ENCODE results near the gene CDC73. TPM values are rescaled to one million over a fixed set of nuclear protein-coding genes. Genes with fewer than 3 reads are reported as not detected.

CDC73 gene
- total and polyA plus RNA-seq, 9 of the 15 experiments (the other 6 are each of a cell fraction or from before 2014, with no cell fraction given) = 19.0 to 61.7 (median 30.1) TPM

DNA sequence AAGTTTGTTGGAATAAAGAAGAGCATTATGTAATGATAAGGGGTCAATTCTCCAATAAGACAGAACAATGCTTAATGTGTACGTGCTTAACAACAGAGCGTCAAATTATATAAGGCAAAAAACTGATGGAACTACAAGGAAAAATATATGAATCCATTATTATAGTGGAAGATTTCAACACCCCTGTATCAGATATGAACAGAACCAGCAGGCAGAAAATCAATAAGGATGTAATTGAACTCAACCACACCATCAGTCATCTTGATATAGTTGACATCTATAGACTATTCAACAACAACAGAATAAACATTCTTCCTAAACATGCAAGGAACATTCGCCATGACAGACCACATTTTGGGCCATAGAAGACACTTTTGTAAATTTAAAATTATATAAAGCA lies 3.6 kb upstream of the CDC73 start (continued):
- TF ChIP-seq, protein P1, sequence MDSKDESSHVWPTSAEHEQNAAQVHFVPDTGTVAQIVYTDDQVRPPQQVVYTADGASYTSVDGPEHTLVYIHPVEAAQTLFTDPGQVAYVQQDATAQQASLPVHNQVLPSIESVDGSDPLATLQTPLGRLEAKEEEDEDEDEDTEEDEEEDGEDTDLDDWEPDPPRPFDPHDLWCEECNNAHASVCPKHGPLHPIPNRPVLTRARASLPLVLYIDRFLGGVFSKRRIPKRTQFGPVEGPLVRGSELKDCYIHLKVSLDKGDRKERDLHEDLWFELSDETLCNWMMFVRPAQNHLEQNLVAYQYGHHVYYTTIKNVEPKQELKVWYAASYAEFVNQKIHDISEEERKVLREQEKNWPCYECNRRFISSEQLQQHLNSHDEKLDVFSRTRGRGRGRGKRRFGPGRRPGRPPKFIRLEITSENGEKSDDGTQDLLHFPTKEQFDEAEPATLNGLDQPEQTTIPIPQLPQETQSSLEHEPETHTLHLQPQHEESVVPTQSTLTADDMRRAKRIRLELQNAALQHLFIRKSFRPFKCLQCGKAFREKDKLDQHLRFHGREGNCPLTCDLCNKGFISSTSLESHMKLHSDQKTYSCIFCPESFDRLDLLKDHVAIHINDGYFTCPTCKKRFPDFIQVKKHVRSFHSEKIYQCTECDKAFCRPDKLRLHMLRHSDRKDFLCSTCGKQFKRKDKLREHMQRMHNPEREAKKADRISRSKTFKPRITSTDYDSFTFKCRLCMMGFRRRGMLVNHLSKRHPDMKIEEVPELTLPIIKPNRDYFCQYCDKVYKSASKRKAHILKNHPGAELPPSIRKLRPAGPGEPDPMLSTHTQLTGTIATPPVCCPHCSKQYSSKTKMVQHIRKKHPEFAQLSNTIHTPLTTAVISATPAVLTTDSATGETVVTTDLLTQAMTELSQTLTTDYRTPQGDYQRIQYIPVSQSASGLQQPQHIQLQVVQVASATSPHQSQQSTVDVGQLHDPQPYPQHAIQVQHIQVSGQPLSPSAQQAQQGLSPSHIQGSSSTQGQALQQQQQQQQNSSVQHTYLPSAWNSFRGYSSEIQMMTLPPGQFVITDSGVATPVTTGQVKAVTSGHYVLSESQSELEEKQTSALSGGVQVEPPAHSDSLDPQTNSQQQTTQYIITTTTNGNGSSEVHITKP (IDR thresholded peaks at IDR 0.05; ENCODE audit: partially characterized antibody) = no peak
- TF ChIP-seq KLF1 (tag; IDR thresholded peaks at IDR 0.05) (no peak), ZNF444 (CRISPR knock-in tag; IDR thresholded peaks at IDR 0.05) (no peak), POLR2AphosphoS5 (IDR thresholded peaks at IDR 0.05; ENCODE audit: control insufficient read depth, insufficient read depth, low read depth, low read length) (no peak), NEUROD1 (IDR thresholded peaks at IDR 0.05; ENCODE audit: borderline replicate concordance, low read depth, low read length, partially characterized antibody) (no peak), GTF2E2 (tag; IDR thresholded peaks at IDR 0.05) (no peak), KDM5B (IDR thresholded peaks at IDR 0.05; ENCODE audit: insufficient replicate concordance, low read depth, low read length) (no peak), CEBPB (tag; IDR thresholded peaks at IDR 0.05) (peak; percentile 72), SMAD2 (IDR thresholded peaks at IDR 0.05; ENCODE audit: low read depth, low read length) (no peak), TCF7L2 (IDR thresholded peaks at IDR 0.05; ENCODE audit: low read depth, low read length) (no peak), BRF1 (IDR thresholded peaks at IDR 0.05; ENCODE audit: borderline replicate concordance, extremely low read depth, insufficient read length) (no peak), DPF2 (IDR thresholded peaks at IDR 0.05) (peak; percentile 17; the same call in 1 of the 2 replicates), NR1H2 (CRISPR knock-in tag; IDR thresholded peaks at IDR 0.05) (no peak), MEIS2 (IDR thresholded peaks at IDR 0.05; ENCODE audit: partially characterized antibody) (peak; percentile 92), ZNF830 (CRISPR knock-in tag; IDR thresholded peaks at IDR 0.05) (no peak), ZNF707 (CRISPR knock-in tag; conservative IDR thresholded peaks at IDR 0.05) (no peak), COPS2 (conservative IDR thresholded peaks at IDR 0.05) (no peak), TGIF2 (CRISPR knock-in tag; IDR thresholded peaks at IDR 0.05) (no peak), SMARCE1 (IDR thresholded peaks at IDR 0.05) (no peak), POLR3A (IDR thresholded peaks at IDR 0.05; ENCODE audit: borderline replicate concordance, extremely low read depth, insufficient read depth, insufficient read length) (no peak), KHSRP (IDR thresholded peaks at IDR 0.05) (no peak), RFX5 (IDR thresholded peaks at IDR 0.05; ENCODE audit: low read depth, low read length) (0 out of 2 replicates have a peak, but pooled peaks have one; percentile 9), DIDO1 (tag; IDR thresholded peaks at IDR 0.05; ENCODE audit: low read depth) (no peak)
- TF ChIP-seq, protein P2, sequence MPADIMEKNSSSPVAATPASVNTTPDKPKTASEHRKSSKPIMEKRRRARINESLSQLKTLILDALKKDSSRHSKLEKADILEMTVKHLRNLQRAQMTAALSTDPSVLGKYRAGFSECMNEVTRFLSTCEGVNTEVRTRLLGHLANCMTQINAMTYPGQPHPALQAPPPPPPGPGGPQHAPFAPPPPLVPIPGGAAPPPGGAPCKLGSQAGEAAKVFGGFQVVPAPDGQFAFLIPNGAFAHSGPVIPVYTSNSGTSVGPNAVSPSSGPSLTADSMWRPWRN (IDR thresholded peaks at IDR 0.05; ENCODE audit: low read depth) = 0 out of 2 replicates have a peak, but pooled peaks have one; percentile 36
- TF ChIP-seq, protein P3, sequence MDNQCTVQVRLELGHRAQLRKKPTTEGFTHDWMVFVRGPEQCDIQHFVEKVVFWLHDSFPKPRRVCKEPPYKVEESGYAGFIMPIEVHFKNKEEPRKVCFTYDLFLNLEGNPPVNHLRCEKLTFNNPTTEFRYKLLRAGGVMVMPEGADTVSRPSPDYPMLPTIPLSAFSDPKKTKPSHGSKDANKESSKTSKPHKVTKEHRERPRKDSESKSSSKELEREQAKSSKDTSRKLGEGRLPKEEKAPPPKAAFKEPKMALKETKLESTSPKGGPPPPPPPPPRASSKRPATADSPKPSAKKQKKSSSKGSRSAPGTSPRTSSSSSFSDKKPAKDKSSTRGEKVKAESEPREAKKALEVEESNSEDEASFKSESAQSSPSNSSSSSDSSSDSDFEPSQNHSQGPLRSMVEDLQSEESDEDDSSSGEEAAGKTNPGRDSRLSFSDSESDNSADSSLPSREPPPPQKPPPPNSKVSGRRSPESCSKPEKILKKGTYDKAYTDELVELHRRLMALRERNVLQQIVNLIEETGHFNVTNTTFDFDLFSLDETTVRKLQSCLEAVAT (IDR thresholded peaks at IDR 0.05) = no peak
